HG02943 (cell line): ENCODE data around the gene FUT8.

Source experiments
- ATAC-seq: cut with Tn5 transposase; IDR thresholded peaks from one replicate; pipeline ENCODE4 v1.9.1; 2021; ENCODE audit warnings: mild to moderate bottlenecking, low read depth, moderate library complexity; ENCODE audit not compliant: unreplicated experiment

The FUT8 gene

DNA sequence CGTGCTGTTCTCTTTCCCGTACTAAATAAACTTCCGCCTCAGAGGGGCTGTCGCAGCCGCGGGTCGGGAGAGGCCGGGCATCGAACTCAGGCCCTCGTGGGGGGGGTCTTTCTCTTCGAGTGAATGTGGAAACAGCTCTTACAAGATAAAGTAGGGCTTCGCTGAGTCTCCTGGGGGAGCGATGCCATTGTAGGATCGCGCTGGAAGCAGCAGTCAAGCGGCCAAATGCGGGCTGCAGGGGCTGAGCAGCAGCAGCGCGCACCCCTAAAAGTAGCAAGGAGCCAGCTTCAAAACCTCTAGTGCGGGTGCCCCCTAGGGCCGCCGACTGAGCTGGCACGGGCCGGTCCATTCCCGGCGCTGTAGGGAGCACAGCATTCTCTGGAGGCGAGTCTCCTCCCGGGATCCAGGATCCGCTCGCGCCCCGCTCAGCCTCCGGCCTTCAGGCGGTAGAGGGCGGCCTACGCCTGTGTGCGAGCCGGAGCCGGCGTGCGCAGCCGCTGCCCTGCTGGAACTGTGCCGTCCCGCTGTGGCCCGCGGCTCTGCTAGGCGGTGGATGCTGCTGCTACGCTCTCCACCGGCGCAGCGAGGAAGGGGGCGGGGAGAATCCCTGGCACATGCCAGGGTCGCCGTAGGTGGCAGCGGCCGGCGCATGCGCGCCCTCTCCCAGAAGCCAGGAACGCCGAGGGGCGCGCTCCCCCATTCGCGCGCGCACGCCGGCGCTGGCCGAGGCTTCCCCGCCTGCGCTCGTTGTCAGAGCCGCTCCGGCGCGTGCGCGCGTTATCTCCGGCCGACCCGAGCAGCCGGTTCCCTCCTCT lies at the start of gene FUT8:
TSS of gene FUT8 (plus strand) at position 699 of the 815 bp plus-strand sequence. CDS start 148,834 bp downstream, outside the sequence.
- ATAC-seq = peak; percentile 57

DNA sequence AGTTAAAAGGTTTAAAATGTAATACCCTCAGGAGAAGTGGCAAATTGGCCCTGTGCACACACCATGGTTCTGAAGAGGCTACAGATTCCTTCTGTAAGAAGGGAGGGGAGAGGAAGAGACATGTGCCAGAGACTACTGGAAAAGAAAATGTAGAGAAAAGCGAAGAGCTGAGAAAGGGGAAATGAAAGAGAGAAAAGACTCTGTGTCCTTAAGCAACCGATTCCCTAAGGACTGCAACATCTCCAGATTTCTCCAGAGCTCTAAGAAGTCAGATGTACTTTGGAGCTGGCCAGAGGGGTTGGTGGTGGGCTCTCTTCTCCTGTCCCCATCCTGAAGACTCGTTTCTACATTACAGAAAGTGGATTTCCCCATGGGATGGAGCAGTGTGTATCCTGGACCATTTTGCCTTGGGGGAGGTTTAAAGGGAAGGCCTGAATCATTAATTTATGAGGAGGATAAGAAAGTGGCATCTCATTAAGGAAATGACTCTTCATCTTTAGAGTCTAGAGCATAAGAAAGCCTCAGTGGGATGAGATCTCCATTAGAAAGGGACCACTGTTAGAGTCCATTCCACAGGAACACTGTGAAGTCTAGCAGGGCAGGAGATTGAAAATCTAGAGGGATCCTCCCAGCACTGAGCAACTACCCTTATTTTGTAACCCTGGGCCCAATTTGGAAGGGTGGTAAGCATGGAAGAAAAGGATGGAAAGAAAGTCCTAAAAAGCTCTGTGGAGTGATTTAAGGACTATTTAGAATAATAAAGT lies 45.5 kb upstream of the FUT8 start:
- ATAC-seq = no peak

DNA sequence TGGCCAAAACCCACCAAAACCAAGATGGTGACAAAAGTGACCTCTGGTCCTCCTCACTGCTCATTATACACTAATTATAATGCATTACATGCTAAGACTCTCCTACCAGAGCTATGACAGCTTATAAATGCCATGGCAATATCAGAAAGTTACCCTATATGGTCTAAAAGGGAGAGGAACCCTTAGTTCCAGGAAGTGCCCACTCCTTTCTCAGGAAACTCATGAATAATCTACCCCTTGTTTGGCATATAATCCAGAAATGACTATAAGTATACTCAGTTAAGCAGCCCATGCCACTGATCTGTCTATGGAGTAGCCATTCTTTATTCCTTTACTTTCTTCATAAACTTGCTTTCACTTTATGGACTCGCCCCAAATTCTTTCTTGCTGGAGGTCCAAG lies 43.0 kb upstream of the FUT8 start:
- no peak for ATAC-seq

DNA sequence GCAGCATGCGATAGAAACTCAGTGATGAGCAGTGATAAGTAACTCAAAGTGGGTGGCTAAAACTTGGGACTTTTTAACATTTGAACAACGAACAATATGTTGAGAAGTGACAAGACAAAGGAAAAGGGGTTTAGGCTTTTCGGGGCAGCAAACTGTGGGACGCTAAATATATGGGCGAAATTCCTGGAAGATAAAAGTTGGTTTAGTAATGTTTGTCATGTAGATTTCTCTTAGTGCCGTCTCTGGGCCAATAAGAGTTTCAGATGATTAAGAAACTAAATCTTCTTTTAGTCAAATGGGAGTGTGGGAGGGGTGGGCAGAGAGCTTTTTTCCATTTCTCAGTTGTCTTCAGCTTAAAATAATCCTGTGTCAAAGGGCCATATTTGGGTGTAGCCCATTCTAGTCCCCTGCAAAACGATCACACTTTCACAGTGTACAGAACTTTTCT lies 41.7 kb upstream of the FUT8 start:
- ATAC-seq = no peak

DNA sequence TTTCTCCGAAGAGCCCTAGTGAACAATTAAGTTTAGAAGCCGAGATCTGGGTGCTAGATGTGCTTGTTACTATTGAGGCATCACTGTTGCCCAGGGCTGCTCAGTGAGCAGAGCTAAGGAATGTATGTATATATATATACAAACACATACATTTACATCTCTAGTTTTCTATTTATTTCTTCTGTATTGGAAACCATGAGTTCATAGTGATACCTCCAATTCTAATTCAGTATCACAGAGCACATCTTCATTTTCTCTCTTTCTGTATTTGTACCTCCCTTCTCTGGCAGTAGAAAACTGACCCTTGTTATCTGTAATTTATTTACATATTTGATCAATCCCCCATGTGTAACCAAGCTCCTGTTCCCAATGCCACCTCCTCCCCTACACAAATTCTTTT lies 40.7 kb upstream of the FUT8 start:
- ATAC-seq = no peak

DNA sequence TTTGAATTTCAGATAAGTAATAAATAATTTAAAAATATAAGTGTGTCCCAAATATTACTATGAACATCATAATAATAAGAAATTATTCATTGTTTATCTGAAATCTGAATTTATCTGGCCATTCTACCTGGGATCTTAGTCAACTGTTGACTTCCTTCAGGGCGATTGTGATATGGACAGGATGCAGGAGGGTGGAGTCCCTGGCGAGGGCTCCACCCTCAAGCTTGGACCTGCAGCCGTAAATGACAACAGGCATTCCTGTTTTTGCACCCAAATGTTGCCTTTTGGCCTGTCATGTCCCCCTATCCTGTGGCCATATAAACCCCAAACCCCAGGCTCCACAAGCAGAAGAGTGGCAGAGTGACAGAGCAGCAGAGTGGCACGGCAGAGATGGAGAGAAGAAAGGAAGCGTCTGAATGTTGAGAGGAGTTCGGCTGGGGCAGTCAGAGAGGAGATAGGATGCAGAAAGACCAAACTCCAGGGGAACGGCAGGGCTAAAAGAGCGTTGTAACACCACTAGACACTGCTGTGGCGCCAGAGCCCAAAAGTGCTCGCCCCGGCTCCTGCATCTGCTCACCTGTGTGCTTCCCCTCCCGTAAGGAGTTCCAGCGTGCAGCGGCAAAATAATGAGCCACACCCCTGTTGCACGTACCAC lies 39.4 kb upstream of the FUT8 start:
- no peak for ATAC-seq

DNA sequence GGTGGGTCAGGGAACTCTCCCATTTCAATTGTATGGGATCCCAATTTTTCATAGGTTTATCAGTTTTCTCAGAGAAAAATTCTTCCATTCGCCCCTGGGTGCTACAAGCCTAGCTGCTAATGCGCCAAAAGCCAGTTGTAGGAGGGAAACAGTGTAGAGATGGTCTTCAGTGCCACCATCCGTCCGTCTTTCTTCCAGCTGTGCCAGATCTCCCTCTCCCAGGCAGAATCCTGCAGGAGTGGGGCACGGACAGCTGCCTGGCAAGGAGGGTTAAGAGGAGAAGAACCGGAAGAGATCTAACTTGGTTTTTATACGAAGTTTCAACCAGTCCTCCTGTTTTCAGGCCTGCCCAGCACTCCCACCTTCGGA lies 38.9 kb upstream of the FUT8 start:
- ATAC-seq = no peak

DNA sequence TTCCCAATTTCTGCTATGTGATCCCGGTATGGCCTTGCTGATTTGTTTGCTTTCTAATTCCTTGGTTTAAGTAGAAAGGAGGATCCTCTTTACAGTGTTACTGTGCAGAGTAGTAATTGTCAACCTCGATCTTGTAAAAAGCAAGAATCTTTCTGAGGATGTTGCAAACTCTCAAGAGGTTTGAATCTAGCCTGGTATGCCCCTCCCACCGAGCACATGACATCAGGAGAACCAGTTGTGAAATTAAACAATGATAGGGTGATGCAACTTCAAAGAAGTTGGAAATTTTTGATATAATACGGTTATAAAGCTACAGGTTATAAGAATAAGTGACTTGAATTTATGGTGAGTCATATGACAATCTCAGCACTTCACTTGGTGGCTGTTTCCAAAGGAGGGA lies 35.0 kb upstream of the FUT8 start:
- ATAC-seq = no peak

DNA sequence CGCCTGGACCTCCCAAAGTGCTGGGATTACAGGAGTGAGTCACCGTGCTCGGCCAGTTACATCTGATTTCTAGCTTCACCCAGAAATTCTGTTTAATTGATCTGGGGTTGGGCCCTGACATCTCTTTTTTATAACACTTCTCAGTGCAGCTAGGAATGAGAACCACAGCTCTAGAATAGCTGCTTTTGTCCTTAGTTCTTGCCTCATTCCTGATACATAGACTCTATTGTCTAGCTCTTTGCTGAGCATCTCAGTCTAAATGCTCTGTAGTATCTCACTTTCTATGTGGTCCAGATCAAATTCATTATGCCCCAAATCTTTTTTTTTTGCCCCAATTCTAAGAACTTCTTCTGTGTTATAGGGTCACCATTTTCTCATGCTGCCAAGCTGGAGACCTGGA lies 29.9 kb upstream of the FUT8 start:
- ATAC-seq = no peak

DNA sequence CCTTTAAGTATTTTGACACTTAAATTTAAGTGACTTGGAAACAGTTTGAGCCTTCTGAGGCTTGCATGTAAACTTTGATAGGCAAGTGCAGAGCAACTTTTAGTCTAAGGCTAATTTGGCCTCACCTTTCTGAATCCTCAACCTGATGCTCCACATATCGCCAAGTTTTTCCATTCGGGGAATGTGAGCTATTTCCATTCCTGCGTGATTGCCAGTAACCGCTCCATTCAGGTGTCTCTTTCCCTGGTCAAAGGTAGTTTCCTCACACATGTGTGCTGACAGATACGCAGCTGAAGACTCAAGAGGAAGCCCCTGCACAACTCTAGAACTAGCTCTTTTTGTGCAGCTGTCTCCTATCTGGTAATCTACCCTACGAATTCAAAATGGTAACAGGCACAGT lies 25.4 kb upstream of the FUT8 start:
- ATAC-seq = no peak

DNA sequence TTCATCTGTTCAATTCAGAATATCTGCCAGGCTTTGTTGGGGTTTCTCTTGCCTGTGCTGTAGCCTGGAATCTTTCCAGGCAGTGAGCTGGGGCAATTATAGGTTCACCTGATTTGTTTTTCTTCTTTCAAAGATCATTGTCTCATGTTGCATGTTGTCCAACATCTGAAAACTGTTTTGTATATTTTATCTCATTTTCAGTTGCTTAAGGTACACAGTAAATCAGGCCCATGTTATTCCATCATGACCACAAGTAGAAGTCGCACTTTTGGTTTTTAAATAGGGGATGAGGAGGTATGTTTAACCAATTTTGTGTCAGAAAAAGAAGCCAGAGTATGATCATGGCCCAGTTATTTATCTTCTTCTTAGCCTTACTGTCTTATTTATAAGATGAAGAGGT lies 24.9 kb upstream of the FUT8 start:
- no peak for ATAC-seq

DNA sequence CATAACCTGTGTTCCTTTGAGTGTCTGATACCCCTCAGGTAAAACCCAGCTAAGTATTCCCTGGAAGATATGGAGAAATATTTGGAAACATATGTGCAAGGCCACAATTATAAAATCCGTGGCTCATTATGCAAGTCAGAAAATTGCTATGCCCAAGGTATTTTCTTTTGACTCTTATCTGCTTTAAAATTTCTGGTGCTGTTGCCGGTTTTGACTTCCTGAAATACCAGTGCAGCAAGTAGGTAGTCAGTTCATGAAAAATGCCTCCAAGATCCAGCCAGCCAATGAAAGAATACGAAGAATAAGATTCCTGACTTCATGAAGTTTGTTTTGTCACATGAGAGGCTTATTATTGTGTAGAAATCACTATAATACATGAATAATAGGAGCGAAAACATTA lies 20.2 kb upstream of the FUT8 start:
- no peak for ATAC-seq

DNA sequence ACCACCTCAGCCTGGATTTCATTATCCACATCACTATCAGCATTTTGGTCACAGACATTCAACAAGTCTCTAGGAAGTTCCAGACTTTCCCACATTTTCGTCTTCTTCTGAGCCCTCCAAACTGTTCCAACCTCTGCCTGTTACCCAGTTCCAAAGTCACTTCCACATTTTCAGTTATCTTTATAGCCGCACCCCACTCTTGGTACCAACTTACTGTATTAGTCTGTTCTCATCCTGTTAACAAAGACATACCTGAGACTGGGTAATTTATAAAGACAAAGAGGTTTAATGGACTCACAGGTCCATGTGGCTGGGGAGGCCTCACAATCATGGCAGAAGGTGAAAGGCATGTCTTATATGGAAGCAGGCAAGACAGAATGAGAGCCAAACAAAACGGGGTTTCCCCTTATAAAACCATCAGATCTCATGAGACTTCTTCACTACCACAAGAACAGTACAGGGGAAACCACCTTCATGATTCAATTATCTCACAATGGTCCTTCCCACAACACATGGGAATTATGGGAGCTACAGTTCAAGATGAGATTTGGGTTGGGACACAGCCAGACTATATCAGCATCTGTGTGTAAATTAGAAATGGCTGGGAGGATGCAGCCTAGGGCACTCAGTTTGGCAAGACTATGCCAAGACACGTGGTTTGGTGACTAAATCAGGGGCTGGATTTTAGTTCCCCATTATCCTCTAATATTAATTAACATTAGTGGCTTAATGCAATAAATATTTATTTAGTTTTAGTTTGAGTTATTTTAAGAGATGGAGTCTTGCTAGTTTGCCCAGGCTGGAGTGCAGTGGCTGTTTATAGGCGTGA lies 16.2 kb upstream of the FUT8 start:
- no peak for ATAC-seq

DNA sequence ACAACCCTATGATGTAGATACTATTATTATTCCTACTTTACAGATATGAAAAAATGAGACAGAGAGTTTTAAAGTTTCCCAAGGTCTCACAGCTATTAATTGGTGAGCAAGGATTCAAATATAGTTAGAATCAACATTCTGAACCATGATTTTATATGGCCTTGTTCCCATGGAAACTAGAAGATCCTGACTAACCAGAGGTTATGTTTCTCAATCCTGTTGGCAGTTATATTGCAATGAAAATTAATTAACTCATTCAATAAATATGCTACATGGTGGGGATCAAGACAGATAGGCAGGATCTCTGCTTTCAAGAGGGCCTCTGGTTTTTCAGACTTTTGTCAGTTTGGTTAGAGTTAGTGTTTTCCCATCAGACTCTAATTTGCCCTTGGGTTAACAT lies 9.3 kb upstream of the FUT8 start:
- no peak for ATAC-seq

DNA sequence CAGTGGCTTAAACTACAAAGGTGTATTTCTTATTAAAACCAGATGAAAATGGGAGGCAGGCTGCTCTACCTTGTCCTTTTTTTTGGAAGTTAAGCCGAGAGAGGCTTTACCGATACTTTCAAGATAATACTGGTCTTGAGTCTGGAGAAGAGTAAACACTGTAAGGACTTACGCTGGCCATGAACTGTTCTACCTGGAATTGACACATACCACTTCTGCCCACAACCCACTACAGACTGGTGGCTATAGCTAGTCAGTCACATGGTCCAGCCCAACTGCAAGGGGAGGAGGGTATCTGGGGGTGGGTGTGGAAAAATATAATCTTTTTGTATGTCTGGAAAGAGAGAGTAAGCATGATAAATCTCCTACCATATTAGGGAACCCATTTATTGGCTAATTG lies 4.4 kb upstream of the FUT8 start:
- ATAC-seq = no peak

DNA sequence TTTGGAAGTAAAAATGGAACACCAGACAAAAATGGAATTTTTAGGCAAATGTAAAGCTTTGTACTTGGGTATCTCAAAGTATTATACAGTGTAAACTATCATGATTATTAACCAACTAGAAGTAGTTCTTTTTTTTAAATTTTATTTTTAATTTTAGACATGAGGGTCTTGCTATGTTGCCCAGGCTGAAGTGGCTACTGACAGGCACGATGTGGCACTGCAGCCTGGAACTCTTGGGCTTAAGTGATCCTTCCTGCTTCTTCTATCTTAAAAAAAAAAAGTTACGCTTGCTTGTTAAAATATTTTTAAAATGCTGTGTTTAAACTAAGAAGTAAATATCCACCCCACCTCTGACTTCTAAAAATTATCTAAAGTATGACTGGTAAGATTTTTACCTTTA lies 1.9 kb upstream of the FUT8 start:
- no peak for ATAC-seq

DNA sequence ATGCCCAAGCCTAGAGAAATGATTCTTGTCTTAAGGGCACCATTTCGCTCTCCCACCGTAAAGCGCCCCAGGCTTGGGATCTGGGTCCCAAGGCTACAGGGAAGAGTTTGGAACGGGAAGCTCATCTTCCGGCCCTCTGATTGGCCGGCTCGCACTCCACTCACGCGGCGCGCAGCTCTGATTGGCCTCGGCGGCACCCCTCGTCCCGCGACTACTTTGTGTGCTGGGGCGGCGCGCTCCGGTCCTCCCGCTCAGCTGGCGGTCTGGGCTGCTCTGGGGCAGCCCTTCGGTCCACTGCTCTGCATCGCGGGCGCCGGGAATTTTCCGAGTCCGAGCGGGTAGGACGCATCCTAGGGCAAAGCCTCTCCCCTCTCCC lies 886 bp upstream of the FUT8 start:
- peak; percentile 60 for ATAC-seq

DNA sequence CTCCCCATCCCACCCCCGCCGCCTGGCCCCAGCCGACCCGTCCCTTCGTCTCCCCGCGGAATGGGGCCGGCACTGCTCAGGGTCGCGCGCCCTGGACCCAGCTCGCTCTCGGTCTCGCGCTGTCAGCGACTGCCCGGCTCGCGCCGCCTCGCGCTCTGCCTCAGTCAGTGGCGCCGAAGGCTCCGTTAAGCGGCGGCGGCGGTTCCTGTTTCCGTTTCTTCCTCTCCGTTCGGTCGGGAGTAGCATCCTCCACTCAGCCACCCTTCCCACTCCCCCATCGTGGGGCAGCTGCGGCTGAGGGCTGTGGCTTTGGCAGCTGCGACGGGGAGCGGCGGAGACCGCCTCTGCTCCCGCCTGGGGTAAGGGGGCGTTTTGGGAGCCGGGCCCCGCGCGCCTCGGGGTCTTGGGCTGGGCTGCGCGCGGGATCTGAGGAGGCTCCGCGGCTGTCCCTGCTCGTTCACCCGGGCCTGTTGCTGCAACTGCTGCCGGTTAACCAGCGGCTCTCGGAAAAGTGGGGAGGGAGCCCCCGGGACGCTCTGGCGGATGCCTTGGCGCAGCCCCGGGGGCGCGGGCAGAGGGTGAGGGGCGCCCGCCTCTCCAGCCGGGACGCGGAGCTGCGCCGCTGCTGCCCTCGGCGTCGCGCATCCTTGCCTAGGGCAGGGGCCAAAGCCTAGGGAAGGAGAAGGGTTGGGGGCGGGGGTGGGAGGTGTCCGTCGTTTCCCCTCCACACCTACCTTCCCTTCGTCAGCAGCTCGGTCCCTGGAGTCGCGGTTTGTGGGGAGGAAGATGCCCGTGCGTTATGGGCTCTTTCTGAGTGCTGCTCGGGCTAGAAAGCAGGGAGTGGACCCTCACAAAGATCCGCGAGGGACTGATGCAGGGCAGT lies 567 bp downstream of the FUT8 start:
- peak; percentile 37 for ATAC-seq

DNA sequence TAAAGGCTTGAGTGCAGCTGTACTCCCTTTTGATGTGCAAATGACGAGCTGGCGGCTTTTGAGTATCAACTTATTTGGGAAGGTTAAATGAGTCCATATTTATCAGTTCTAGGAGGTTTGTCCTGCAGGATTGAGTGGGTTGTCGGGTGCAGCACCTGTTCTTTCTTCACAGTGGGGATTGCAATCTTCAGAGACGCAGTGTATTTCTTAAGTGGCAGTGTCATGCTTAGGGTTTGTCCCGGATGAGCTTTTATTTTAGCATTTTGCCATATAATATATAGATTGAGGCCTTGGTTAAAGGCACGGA lies 1.2 kb downstream of the FUT8 start:
- ATAC-seq = no peak
